ENCODE measurements around the gene GPAT2.
"Not testable (repeated sequence)": the region's sequence is repeated elsewhere in the genome, so short reads cannot be mapped to it uniquely, and the experiment has no call there.

The GPAT2 gene

GRCh38 chr2:96064760-96065159 lies 30.0 kb upstream of the GPAT2 start:
- ATAC-seq, DNase-seq: not testable (repeated sequence)

GRCh38 chr2:96064047-96064675 lies 29.4 kb upstream of the GPAT2 start:
- not testable (repeated sequence) for DNase-seq, ATAC-seq

DNA sequence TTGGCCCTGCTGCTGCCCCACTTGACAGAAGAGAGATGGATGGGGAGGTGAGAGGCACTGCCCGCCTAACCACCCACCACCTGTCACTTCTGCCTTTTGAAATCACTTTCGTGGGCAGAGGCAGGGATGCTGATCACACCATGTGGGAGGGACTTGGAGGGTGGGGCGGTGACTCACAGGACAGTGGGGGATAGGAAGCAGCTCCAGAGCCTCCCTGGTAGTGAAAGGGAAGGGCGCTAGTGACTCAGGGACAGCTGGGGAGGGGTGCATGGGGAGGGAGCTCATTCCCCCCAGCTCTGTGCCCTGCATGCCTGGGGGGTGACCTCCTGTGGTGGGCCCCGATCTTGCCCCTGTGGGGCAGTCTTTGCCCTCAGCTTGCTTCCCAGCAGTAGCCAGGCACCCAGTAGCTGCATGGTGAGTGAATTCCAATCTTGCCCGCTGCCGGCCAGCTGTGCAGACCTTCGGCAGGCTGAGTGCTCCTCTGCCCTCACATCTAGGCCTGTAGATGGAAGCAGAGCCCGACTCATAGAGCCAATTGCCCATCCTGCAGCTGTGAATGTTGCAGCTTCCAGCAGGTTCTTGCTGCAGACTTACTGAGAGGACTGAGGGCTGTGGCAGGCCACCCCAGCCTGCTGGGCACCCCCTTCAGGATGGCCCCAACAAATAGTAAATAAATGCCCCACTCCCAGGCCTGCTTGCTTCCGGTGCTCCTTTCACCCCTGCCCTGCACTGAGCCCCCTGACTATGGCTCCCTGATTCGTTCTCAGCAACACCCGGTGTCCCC lies 28.6 kb upstream of the GPAT2 start:
- DNase-seq, result peak; percentile 14

DNA sequence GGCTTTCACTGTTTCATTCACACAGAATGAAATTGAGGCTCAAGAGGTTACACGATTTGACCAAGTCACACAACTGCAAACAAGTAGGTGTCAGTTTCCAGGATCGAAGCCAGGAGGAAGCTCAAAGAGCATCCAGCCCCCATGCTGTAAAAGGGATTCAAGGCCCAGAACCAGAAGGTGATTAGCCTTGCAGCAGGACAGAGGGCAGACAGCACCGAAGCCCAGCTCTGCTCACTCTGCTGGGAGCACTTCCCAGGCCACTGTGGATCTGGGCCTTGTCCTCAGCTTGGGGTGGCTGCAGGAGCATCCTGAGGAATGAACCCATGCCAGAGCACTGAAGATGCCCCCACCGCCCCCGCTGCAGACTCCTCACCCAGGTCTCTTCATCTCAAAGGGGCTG lies 27.8 kb upstream of the GPAT2 start:
- not testable (repeated sequence) for ATAC-seq, DNase-seq

More for the DNA sequence above, 28.6 kb upstream of the GPAT2 start:
- ATAC-seq, result peak; percentile 87

- not testable (repeated sequence) for ATAC-seq, DNase-seq
These were observed 27.2 kb upstream of the GPAT2 start for GRCh38 chr2:96061901-96062300.

GRCh38 chr2:96061197-96061817 lies 26.6 kb upstream of the GPAT2 start:
- DNase-seq, ATAC-seq: not testable (repeated sequence)

DNA sequence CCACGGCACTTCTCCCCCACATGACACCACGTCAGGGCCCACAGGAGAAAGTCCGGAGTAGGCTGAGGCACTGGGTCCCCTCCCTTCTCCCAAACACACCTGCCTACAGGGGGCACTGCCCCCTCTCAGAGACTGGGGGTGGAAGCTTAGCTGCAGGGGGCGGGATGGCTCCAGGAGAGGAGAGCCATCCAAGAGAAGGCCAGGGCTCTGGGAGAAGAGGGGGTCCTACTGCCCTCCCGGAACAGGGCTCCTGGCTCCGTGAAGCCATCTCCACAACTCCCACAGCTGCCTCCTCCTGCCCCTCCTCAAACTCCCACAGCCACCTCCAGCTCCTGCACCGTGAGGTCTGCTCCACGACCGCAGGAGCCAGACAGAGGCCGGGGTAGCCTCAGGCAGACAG lies 25.6 kb upstream of the GPAT2 start:
- DNase-seq, ATAC-seq: not testable (repeated sequence)

DNA sequence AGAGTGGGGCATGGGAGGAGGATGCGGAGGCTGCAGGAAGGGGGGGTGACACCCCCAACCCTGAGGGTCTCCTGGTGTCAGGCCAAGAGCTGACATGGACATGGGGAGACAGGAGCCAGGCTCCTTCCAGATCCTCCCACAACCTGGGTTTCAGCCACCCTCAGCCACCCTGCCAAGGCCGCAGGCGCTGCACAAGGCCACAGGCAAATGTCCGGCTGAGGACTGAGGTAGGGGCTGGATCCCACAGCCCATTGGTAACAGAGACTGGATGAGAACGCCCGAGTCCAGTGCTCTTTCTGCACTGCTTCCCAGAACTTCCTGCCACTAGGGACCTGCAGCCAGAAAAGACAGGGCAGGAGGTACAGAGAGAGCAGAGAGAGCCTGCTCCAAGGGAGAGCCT lies 24.7 kb upstream of the GPAT2 start:
- not testable (repeated sequence) for DNase-seq, ATAC-seq

- not testable (repeated sequence) for DNase-seq, ATAC-seq
These were observed 21.1 kb upstream of the GPAT2 start for GRCh38 chr2:96055830-96056229.

- not testable (repeated sequence) for DNase-seq, ATAC-seq
These were observed 19.8 kb upstream of the GPAT2 start for GRCh38 chr2:96054537-96054936.

- not testable (repeated sequence) for ATAC-seq, DNase-seq
These were observed 18.7 kb upstream of the GPAT2 start for GRCh38 chr2:96053385-96053784.

DNA sequence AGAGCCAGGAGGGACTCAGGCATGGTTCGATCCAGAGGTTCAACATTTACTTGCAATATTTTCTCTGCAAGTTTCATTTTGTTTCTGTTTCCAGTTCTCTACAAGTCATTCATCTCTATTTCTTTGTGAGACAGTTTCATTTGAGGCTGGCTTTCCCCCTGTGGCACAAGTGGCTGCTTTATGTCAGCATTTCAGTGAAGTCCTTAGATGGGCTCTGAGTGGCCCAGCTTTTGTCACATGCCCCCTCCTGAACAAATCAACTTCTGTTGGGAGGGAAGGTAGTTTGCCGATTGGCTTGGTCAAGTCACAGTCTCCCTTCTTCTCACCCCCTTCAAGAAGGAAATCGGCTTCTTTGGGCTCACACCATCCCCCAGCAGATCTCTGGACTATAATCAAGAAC lies 17.9 kb upstream of the GPAT2 start:
- not testable (repeated sequence) for DNase-seq, ATAC-seq

DNA sequence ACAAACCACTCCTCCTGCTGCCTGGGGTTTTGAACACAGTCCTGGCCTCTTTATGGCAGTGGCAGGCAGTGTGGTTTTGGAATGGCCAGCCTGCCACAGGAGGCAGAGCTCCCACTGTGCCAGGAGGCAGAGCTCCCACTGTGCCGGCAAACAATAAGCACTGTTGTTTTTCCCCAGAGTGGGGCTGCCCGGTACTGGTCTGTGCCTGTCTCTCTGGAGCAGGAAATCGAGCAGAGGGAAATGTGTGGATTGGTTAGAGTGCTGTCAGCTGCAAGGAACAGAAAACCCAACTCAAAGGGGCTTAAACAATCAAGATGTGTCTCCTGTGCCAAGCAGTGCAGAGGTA lies 15.2 kb upstream of the GPAT2 start:
- not testable (repeated sequence) for ATAC-seq, DNase-seq

GRCh38 chr2:96049049-96049916 lies 14.6 kb upstream of the GPAT2 start:
- not testable (repeated sequence) for DNase-seq
- peak; percentile 23 for ATAC-seq

- not testable (repeated sequence) for DNase-seq, ATAC-seq
These were observed 838 bp upstream of the GPAT2 start for GRCh38 chr2:96035554-96035953.

DNA sequence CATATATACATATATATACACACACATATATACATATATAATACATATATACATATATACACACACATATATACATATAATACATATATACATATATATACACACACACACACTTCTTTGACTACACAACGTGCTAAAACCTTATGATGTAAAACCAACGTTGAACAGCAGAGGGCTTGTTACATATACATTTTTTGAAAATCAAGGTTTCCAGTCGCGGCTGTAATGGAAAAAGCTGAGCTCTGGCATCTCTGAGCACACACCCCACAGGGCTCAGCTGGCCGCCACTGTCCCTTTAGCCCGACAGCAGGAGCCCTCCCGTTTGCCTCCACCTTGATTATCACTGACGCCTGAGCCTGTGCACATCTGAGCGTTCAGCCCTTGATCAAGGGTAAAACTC lies 719 bp downstream of the GPAT2 start:
- DNase-seq, ATAC-seq: not testable (repeated sequence)

DNA sequence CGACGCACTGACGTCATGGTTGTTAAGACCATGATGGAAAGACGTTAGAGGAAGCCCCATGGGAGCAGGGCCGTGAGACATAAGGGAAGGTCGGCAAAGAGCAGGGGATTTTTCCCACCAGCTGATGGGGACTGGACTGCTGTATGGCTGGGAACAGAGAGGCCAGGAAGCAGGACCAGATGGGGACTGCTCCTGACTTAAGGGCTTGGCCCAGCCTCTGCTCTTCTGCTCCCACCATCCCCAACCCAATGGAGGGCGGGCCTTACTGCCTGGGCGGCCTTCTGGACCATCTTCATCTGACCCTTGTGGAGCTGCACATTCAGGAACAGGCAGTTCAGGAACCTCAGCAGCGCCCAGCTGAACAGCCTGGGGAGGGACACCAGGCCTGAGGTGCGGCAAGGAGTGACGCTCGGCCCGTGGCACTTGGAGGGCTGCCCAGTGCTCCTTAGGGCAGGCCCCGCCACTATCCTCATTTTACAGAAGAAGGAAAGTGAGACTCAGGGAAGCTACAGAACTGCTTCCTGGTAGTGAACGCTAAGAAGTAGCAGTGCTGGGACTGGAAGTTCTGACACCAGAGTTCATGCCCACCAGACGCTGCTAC lies 6.9 kb downstream of the GPAT2 start:
- ATAC-seq, DNase-seq: not testable (repeated sequence)

DNA sequence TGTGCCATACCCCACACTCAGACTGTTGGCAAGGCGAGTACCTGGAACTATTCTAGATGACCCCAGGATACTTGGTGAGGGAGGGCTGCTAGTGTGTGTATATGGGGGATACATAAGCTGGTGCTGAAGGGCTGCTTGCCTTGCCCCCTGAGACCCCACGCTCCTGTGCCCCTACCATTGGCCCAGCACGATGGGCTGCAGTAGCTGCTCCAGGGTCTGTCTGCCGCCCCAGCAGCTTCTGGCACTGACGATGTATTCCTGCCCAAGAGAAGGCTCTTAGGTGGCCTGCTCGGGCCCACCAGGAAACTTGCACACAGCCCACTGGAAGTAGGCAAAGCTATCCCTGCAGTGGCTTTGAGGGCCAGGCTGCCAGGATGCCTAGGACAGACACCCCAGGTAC lies 9.0 kb downstream of the GPAT2 start:
- not testable (repeated sequence) for DNase-seq, ATAC-seq

DNA sequence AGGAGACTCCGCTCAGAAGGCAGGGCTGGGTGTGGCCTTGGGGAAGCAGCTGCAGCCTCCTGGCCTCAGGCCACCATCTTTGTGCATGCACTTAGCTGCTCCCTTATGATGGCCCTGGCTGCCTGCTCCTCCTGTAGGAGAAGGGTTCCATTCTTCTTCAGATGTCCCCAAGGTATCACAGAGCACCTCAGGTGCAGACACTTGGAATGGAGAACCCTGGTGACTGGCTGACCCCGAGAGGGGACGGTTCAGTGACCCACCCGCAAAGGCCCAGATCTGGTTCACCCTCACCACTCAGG lies 9.6 kb downstream of the GPAT2 start:
- DNase-seq (no peak), ATAC-seq (no peak)

- DNase-seq (no peak), ATAC-seq (no peak)
These were observed 10.2 kb downstream of the GPAT2 start for GRCh38 chr2:96024336-96025193.

DNA sequence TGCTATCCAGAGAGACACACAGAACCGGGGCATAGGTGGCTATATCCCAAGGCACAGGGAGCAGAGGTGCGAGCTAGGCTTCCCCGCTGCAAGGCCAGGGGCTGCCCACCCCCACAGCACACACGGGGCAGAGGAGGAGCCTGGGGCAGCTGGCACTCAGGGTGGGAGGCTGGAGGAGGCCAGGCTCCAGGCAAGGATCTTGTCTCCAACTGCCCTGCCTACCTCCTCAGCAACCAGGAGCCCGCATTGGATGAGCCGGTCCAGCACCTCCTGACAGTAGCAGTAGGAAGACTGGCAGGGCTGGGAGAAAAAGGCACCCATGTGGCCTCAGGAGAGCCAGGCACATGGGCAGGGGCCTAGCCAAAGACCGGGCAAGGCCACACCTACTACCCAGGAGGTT lies 11.0 kb downstream of the GPAT2 start:
- ATAC-seq, DNase-seq: not testable (repeated sequence)

Measured in stimulated activated naive CD8-positive, alpha-beta T cell treated with anti-CD3 and anti-CD28 coated beads, Interleukin-15, Interleukin-2, amounts not matched to agents 100 U/mL and 50 U/mL, for 24 hours (primary cell).